ENCODE data around the gene CLK3.

CLK3 gene

GRCh38 chr15:74603026-74603788 is 12.4 kb upstream of the CLK3 start:
- H3K4me3 ChIP-seq (ENCODE audit: low read depth, low read length), result no peak overlapping the region

- no peak overlapping the region for H3K4me3 ChIP-seq (ENCODE audit: low read depth, low read length)
Observed at GRCh38 chr15:74603789-74604705, 11.6 kb upstream of the CLK3 start.

GRCh38 chr15:74604983-74605794 is 10.4 kb upstream of the CLK3 start:
- no peak overlapping the region for H3K4me3 ChIP-seq (ENCODE audit: low read depth, low read length)

GRCh38 chr15:74605795-74606150 is 9.9 kb upstream of the CLK3 start:
- H3K4me3 ChIP-seq (ENCODE audit: low read depth, low read length), result no peak overlapping the region

GRCh38 chr15:74608786-74609185 is 6.8 kb upstream of the CLK3 start:
- H3K4me3 ChIP-seq (ENCODE audit: low read depth, low read length), result no peak overlapping the region

- H3K4me3 ChIP-seq (ENCODE audit: low read depth, low read length), result no peak overlapping the region
Observed at GRCh38 chr15:74609938-74610301, 5.7 kb upstream of the CLK3 start.

- H3K4me3 ChIP-seq (ENCODE audit: low read depth, low read length), result no peak overlapping the region
Observed at GRCh38 chr15:74610302-74610951, 5.2 kb upstream of the CLK3 start.

- no peak overlapping the region for H3K4me3 ChIP-seq (ENCODE audit: low read depth, low read length)
Observed at GRCh38 chr15:74611341-74611740, 4.3 kb upstream of the CLK3 start.

- no peak overlapping the region for H3K4me3 ChIP-seq (ENCODE audit: low read depth, low read length)
Observed at GRCh38 chr15:74611834-74612233, 3.8 kb upstream of the CLK3 start.

GRCh38 chr15:74612677-74613076 is 3.0 kb upstream of the CLK3 start:
- H3K4me3 ChIP-seq (ENCODE audit: low read depth, low read length), result no peak overlapping the region

- H3K4me3 ChIP-seq (ENCODE audit: low read depth, low read length), result no peak overlapping the region
Observed at GRCh38 chr15:74613089-74613952, 2.3 kb upstream of the CLK3 start.

- peak overlapping the region; percentile 83 for H3K4me3 ChIP-seq (ENCODE audit: low read depth, low read length)
Observed at GRCh38 chr15:74613953-74614743, 1.5 kb upstream of the CLK3 start.

- H3K4me3 ChIP-seq (ENCODE audit: low read depth, low read length), result peak overlapping the region; percentile 83
Observed at GRCh38 chr15:74614744-74615507, 710 bp upstream of the CLK3 start.

GRCh38 chr15:74616366-74616939 is 817 bp downstream of the CLK3 start:
- peak overlapping the region; percentile 83 for H3K4me3 ChIP-seq (ENCODE audit: low read depth, low read length)

- peak overlapping the region; percentile 83 for H3K4me3 ChIP-seq (ENCODE audit: low read depth, low read length)
Observed at GRCh38 chr15:74616996-74617395, 1.4 kb downstream of the CLK3 start.

- H3K4me3 ChIP-seq (ENCODE audit: low read depth, low read length), result no peak overlapping the region
Observed at GRCh38 chr15:74618841-74619596, 3.4 kb downstream of the CLK3 start.

GRCh38 chr15:74619916-74620635 is 4.4 kb downstream of the CLK3 start:
- H3K4me3 ChIP-seq (ENCODE audit: low read depth, low read length), result no peak overlapping the region

Data from iPS-11a (cell line).